Esophagus (tissue), 2 donors: ENCODE data around the gene MRGPRD. TPM values are rescaled to one million over a fixed set of nuclear protein-coding genes. Genes with fewer than 3 reads are reported as not detected.
A peak's percentile ranks its signal among the peaks of the same experiment; 100 is the strongest.

ENCODE experiments used
- H3K27ac ChIP-seq, 2 donors: one replicate each; pipeline ENCODE4 v1.5.1; 2013; ENCODE audit warnings: low read depth in 2 of 2, mild to moderate bottlenecking in 2 of 2, inconsistent platforms in 1 of 2, low read length in 1 of 2, moderate library complexity in 1 of 2
- H3K27me3 ChIP-seq, 2 donors: one replicate each; pipeline ENCODE4 v1.6.1; 2013; ENCODE audit warnings: low read length in 2 of 2, control low read depth in 1 of 2, mild to moderate bottlenecking in 1 of 2; ENCODE audit not compliant: insufficient read depth in 2 of 2, control insufficient read depth in 1 of 2
- H3K36me3 ChIP-seq, 2 donors: one replicate each; pipeline ENCODE4 v1.6.1; 2013; ENCODE audit warnings: low read length in 1 of 2; ENCODE audit not compliant: control insufficient read depth in 2 of 2, insufficient read depth in 2 of 2
- H3K4me1 ChIP-seq, 2 donors: one replicate each; pipeline ENCODE4 v1.6.1; 2013; ENCODE audit warnings: low read length in 1 of 2; ENCODE audit not compliant: control insufficient read depth in 2 of 2, insufficient read depth in 2 of 2
- H3K4me3 ChIP-seq, 2 donors: one replicate each; pipeline ENCODE4 v1.5.1; 2013; ENCODE audit warnings: low read length in 2 of 2, mild to moderate bottlenecking in 2 of 2, low read depth in 1 of 2, moderate library complexity in 1 of 2
- H3K9me3 ChIP-seq, 2 donors: one replicate each; pipeline ENCODE4 v1.6.1; 2013; ENCODE audit warnings: mild to moderate bottlenecking in 2 of 2, low read depth in 1 of 2, low read length in 1 of 2, moderate library complexity in 1 of 2; ENCODE audit not compliant: control insufficient read depth in 2 of 2, insufficient read depth in 1 of 2
- WGBS, 2 donors: extraction: QIAGEN DNeasy Blood & Tissue Kit; methylation state at CpG; one replicate each; pipeline ENCODE4 v1.1.7; 2013; 5-methylcytosine and 5-hydroxymethylcytosine counted together
- polyA plus RNA-seq, 2 donors: library from polyadenylated mRNA; stranded (reverse); fragments of 200-250 nt; gene quantifications; one replicate each; pipeline ENCODE4 v1.2.3, GENCODE V29; 2013
- donor health status: healthy with polysubstance abuse.
- donor health status: Bipolar disorder and iron deficiency.

The MRGPRD gene
- polyA plus RNA-seq, 2 donors, result not detected

DNA sequence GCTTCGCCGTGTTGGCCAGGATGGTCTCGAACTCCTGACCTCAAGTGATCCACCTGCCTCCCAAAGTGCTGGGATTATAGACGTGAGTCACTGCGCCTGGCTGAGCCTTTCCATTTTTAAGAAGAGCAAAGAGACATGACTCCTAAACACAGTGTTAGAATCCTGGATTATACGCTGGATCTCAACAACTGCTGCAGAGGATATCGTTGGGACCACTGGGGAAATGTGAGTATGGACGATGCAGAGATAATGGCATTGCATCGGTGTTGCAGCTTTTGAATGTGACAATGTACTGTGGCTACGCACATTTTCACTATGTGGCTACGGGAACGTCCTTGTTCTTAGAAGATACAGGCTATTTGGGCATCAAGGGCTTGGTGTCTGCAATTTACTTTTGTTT, 26.0 kb upstream of the MRGPRD start:
- peaks cover 5 to 29% of the 10 kb centered on the region in 2 donors for H3K4me1 ChIP-seq
- peak overlapping the region; percentile 16 to 33 for H3K27ac ChIP-seq
- H3K27me3 ChIP-seq, result no peaks in the 10 kb centered on the region
- no peak overlapping the region for H3K4me3 ChIP-seq
- 79 to 85% methylated on average over 12 of the region's 12 CpGs for WGBS, 2 donors
- H3K9me3 ChIP-seq, result no peaks in the 10 kb centered on the region
- H3K36me3 ChIP-seq, result peaks cover 0 to 4% of the 10 kb centered on the region in 2 donors

DNA sequence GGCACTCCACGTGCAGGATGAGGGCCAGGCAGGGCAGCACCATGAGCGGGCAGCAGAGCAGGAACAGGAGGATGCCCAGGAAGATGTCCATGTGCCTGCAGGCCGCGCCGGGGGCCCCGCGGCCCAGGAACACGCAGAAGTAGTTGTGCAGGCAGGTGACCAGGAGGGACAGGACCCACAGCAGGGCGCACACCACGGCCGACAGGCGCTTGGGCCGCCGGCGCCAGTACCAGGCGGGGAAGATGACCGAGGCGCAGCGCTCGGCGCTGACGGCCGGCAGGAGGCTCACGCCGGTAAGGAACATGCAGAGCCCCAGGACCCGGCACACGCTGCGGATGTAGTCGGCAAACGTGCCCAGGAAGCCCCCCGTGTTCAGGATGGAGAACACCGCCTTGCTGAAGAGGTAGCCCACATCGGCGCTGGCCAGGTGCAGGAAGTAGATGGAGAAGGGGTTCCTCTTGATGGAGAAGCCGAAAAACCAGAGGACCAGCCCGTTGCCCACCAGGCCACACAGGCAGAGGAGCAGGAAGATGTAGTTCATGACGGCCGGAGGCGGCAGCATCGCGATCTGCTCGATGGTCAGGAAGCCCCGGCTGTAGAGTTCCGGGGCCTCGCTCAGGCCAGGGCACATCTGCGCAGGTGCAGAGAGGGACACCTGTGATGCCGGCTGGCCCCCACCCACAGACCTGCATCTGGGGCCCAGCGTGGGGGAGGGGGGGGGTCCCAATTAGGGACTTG, 25.0 kb upstream of the MRGPRD start:
- Histone ChIP-seq H3K36me3 (peaks cover 0 to 4% of the 10 kb centered on the region in 2 donors), H3K27me3 (no peaks in the 10 kb centered on the region), H3K27ac (peak overlapping the region; percentile 35 to 44), H3K9me3 (no peaks in the 10 kb centered on the region), H3K4me1 (peaks cover 5 to 31% of the 10 kb centered on the region in 2 donors), H3K4me3 (no peak overlapping the region)
- 85 to 87% methylated on average over 48 of the region's 48 CpGs for WGBS, 2 donors

DNA sequence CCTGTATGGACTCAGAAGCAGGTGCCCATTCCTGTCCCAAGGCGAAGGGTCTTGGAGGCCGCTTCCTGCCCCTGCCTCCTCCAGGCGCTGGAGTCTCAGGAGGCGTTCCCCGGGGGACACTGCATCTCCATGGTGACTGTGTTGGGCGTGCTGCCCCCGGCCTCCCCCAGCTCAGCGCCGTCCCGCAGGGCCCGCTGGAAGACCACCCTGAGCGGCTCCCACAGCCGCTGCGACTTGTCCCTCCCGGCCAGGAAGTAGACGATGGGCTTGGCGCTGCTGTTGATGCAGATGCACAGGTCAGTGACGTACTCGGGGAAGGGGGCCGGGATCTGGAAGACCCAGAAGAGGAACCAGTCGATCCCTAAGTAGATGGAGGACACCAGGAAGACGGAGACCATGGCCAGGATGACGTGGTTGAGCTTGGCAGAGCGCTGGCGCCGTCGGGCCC, 24.4 kb upstream of the MRGPRD start:
- Histone ChIP-seq H3K4me1 (peaks cover 5 to 25% of the 10 kb centered on the region in 2 donors), H3K27me3 (no peaks in the 10 kb centered on the region), H3K9me3 (no peaks in the 10 kb centered on the region), H3K36me3 (peaks cover 0 to 4% of the 10 kb centered on the region in 2 donors), H3K4me3 (no peak overlapping the region), H3K27ac (peak overlapping the region; percentile 35 to 63)
- 88 to 89% methylated on average over 26 to 27 of the region's 27 CpGs for WGBS, 2 donors

DNA sequence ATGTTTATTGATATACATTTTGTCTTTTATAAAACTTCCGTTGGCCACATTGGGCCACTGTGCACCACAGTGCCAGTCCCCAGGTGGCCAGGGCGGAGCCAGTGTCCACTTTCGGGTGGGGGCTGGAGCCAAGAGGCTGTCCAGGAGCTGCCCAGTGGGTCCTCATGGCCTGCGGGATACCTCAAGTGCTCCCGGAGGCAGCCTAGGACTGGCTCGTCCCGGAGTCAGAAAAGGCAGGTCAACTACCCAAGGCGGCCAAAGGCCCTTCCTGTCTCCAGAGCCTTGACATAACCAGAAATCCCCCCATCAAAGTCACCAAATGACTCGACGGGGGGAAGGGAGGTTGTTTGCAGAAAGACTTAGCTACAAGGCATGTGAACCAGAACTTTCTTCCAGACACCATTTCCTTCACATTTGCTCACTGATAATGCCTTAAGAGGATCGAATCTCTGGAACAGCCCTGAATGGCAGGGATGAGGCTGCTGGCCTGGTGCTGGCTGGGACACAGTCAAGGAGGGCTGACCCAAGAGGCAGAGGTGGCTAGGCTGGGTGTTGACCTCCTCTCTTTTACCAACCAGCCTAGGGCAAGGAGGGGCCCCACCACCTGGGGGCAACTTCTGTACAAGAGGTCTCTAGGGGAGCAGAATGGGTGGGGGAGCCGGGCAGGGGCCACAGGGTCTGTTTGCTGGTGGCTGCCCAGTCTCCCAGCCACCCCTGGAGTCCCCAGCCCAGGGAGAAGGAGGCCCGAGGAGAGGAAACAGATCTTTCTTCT, 23.8 kb upstream of the MRGPRD start:
- peak overlapping the region; percentile 35 to 63 for H3K27ac ChIP-seq
- WGBS, 2 donors, result 78 to 79% methylated on average over 13 of the region's 13 CpGs

DNA sequence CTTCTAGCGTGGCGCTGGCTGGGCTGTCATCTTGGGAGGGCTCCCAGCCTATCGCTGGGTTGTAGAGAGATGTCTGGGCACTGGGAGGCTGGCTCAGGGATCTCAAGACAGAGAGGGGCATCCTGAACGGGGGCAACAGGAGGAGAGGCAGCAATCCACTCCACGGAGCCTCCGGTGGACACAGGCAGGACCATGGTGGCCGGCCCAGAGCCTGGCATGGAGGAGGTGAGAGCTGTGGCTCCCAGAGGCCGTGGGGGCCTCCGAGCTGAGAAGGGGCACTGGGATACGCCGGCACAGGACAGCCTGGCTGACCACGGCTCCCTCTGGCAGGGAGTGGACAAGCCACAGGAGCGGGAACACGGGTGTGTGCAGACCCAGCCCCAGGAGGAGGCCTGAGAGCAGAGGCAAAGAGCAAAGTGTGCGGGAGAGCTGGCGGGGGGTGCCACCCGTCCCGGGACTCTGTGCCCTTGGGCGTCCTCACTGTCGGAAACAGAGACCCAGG, 23.1 kb upstream of the MRGPRD start:
- H3K27ac ChIP-seq, result peak overlapping the region; percentile 35 to 63
- H3K4me1 ChIP-seq, result peaks cover 0 to 13% of the 10 kb centered on the region in 2 donors

More for the DNA sequence above, 23.8 kb upstream of the MRGPRD start:
- Histone ChIP-seq H3K9me3 (no peaks in the 10 kb centered on the region), H3K4me3 (no peak overlapping the region), H3K36me3 (peaks cover 0 to 4% of the 10 kb centered on the region in 2 donors), H3K27me3 (no peaks in the 10 kb centered on the region), H3K4me1 (peaks cover 2 to 19% of the 10 kb centered on the region in 2 donors)

DNA sequence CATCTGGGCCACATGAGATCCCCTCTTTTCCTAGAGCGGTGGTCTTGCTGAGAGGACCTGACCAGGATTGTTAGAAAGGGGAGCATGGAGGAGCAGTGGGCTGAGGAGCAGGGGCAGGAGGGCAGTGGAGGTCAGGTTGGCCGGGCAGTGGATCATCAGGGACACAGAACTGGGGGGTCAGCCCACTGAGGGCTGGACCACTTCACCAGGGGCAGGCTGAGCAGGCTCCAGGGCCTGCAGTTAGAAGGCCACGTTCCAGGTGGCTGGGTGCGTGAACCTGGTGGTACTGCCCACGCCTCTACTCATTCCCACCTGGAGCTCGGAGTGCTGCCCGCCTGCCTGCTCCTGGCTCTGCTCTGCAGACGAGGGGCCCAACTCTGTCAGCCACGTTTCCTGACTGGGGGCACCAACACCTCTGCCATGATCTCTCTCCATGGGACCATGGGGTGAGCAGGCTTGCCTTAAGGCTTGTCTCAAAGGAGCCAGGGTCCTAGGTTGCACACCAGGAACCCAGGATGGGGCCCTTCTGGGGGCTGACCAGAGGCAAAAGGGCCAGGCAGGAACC, 22.6 kb upstream of the MRGPRD start:
- Histone ChIP-seq H3K36me3 (peaks cover 0 to 4% of the 10 kb centered on the region in 2 donors), H3K4me3 (no peak overlapping the region), H3K27me3 (no peaks in the 10 kb centered on the region), H3K4me1 (peaks cover 0 to 12% of the 10 kb centered on the region in 2 donors), H3K9me3 (no peaks in the 10 kb centered on the region), H3K27ac (peak overlapping the region; percentile 43 to 63)
- WGBS, 2 donors, result 77 to 84% methylated on average over 9 of the region's 9 CpGs

More for the DNA sequence above, 23.1 kb upstream of the MRGPRD start:
- WGBS, 2 donors, result 83 to 86% methylated on average over 20 of the region's 20 CpGs
- Histone ChIP-seq H3K4me3 (no peak overlapping the region), H3K27me3 (no peaks in the 10 kb centered on the region), H3K36me3 (peaks cover 0 to 4% of the 10 kb centered on the region in 2 donors), H3K9me3 (no peaks in the 10 kb centered on the region)

DNA sequence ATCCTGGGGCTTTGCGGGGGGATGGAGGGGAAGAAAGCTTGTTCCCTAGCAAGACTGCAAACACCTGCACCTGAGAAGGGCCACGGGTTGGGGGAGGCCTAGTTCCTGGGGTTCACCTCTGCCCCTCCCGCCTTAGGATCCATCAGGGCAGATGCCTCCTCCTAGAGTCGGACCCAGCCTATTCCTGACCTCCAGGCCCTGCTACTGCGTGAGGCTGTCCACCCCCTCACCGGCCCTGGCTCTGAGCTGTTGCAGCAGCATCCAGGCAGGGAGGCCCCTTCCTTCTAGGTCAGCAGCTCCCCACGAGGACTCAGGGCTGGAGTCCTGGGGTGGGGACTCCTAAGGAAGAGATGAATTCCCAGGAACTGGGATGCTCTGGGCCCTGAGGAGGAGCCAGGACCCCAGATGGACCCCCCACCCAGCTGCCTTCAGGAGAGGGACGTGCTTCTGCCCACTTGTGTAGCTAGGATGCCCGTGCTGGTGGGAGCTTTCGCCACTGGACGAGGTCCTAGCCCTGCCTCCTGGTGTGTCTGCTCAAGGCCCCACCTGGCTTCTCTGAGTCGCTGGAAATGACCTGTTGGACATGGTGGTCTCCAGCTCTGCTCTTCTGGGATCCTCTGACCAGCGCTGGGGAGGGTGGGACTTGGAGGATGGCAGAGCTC, 21.9 kb upstream of the MRGPRD start:
- no peaks in the 10 kb centered on the region for H3K27me3 ChIP-seq
- H3K9me3 ChIP-seq, result no peaks in the 10 kb centered on the region
- H3K36me3 ChIP-seq, result peaks cover 0 to 4% of the 10 kb centered on the region in 2 donors
- no peak overlapping the region for H3K4me3 ChIP-seq
- peaks cover 0 to 11% of the 10 kb centered on the region in 2 donors for H3K4me1 ChIP-seq
- 77 to 79% methylated on average over 13 of the region's 13 CpGs for WGBS, 2 donors
- H3K27ac ChIP-seq, result peak overlapping the region; percentile 43 to 63

DNA sequence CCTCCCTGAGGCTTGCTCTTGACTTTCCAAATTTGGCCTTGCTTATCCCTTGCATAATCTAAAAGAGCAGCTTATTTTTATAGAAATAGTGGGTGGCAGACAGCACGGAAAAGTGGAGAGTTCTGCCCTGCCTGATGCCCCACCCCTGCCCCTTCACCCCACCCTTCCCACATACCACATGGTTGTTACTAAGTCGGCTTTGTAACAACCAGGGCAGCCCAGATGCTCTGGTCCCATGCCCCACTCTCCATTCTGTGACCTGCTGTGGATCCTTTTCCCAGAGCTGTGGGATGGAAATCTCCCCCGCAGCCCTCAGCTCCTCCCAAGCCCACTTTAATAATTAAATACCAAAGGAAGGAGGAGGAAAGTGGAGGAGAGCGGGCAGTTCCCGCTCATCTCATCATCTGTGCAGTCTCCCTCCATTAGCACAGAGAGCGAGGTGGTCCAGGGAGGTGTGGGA, 21.4 kb upstream of the MRGPRD start:
- no peak overlapping the region for H3K4me3 ChIP-seq
- H3K4me1 ChIP-seq, result peaks cover 0 to 11% of the 10 kb centered on the region in 2 donors
- H3K27me3 ChIP-seq, result no peaks in the 10 kb centered on the region
- H3K36me3 ChIP-seq, result peaks cover 0 to 4% of the 10 kb centered on the region in 2 donors
- H3K9me3 ChIP-seq, result no peaks in the 10 kb centered on the region
- peak overlapping the region; percentile 80 to 93 for H3K27ac ChIP-seq
- 62 to 70% methylated on average over 6 of the region's 6 CpGs for WGBS, 2 donors
